ENCODE data around the gene C1orf50.

DNA sequence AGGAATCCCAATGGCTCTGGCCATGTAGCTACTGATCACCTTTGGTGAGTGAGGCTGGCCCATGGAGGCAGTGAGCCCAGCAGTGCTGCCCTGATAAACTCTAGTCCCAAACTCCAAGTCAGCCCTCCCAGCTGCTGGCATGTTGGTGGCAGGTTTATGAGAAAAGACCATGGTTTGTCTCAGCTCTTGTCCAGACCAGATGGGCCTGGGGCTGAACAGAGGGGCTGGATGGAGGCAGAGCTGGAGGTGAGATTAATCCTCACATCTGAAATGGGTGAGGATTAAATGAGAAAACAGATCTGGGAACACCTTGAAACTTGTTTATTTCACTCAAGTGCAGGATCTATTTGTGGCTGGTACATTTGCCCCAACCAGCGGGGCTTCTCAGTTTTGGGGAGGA lies 21.0 kb downstream of the C1orf50 start:
- TF ChIP-seq, protein P1, sequence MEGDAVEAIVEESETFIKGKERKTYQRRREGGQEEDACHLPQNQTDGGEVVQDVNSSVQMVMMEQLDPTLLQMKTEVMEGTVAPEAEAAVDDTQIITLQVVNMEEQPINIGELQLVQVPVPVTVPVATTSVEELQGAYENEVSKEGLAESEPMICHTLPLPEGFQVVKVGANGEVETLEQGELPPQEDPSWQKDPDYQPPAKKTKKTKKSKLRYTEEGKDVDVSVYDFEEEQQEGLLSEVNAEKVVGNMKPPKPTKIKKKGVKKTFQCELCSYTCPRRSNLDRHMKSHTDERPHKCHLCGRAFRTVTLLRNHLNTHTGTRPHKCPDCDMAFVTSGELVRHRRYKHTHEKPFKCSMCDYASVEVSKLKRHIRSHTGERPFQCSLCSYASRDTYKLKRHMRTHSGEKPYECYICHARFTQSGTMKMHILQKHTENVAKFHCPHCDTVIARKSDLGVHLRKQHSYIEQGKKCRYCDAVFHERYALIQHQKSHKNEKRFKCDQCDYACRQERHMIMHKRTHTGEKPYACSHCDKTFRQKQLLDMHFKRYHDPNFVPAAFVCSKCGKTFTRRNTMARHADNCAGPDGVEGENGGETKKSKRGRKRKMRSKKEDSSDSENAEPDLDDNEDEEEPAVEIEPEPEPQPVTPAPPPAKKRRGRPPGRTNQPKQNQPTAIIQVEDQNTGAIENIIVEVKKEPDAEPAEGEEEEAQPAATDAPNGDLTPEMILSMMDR (IDR thresholded peaks at IDR 0.05; ENCODE audit: borderline replicate concordance, extremely low read depth, low read length, poor library complexity, severe bottlenecking) = no peak
- no peak for TF ChIP-seq EZH2 (IDR thresholded peaks at IDR 0.05; ENCODE audit: borderline replicate concordance, low read depth, low read length, severe bottlenecking)

Data from DND-41 (cell line).